Measurements from ENCODE around the gene PHF12.

DNA sequence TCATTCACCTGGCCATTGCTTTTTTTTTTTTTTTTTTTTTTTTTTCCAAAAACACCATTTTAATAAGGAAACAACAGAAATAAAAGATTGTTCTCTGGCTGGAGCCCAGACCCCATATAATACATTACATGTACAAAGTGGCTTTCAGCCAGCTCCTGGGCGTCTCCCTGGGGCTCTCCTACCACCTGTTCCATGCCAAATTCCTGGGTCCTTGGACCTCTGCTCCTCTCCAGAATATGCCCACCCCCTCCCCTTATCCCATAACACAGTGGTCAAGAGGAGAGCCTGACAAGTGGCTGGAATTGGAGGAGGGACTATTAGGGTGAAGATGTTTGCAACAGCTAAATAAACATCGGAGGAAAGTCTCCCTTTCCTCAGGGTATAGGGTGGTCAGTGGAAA is 3.6 kb upstream of the PHF12 start:
- TF ChIP-seq POLR2AphosphoS5 (IDR thresholded peaks at IDR 0.05; ENCODE audit: low read depth, low read length) (no peak), POLR2A (IDR thresholded peaks at IDR 0.05; ENCODE audit: low read depth, low read length) (no peak), TAF1 (IDR thresholded peaks at IDR 0.05; ENCODE audit: low read depth, low read length) (no peak), POU2F2 (IDR thresholded peaks at IDR 0.05; ENCODE audit: low read depth, low read length) (no peak)
